CD14-positive monocyte (primary cell): Measurements from ENCODE around the gene MT1B. TPM values are rescaled to one million over a fixed set of nuclear protein-coding genes. Genes with fewer than 3 reads are reported as not detected.

ENCODE experiments used
- DNase-seq, 3 donors: peaks; one replicate each; pipeline ENCODE4 v3.0.0-alpha.2; 2011 to 2022
- H2AFZ ChIP-seq: 2 replicates; pipeline ENCODE4 v1.6.0; 2012; ENCODE audit warnings: mild to moderate bottlenecking, low read depth, low read length, inconsistent platforms; ENCODE audit not compliant: insufficient read depth, poor library complexity, severe bottlenecking
- H3K27ac ChIP-seq, 2 donors: 1 replicate in 1 of 2; 2 replicates in 1 of 2; pipeline ENCODE4 v1.5.1; 2012 to 2013; ENCODE audit warnings: low read length in 2 of 2, control low read depth in 1 of 2, inconsistent platforms in 1 of 2, low read depth in 1 of 2, mild to moderate bottlenecking in 1 of 2
- H3K27me3 ChIP-seq, 2 donors: one replicate each; pipeline versions ENCODE4 v1.6.0 to v1.6.1; 2011 to 2013; ENCODE audit warnings: low read length in 2 of 2; ENCODE audit not compliant: control insufficient read depth in 2 of 2, insufficient read depth in 2 of 2
- H3K36me3 ChIP-seq, 2 donors: replicated peaks in 1 of 2; 1 replicate in 1 of 2; 2 replicates in 1 of 2; pipeline versions ENCODE4 v1.5.1 to v1.6.1; 2012 to 2013; ENCODE audit warnings: low read length in 2 of 2, control low read depth in 1 of 2, inconsistent platforms in 1 of 2, mild to moderate bottlenecking in 1 of 2; ENCODE audit not compliant: insufficient read depth in 2 of 2, control insufficient read depth in 1 of 2
- H3K4me1 ChIP-seq, 2 donors: 1 replicate in 1 of 2; 2 replicates in 1 of 2; pipeline versions ENCODE4 v1.5.1 to v1.6.1; 2012 to 2013; ENCODE audit warnings: low read length in 2 of 2, control low read depth in 1 of 2, inconsistent platforms in 1 of 2, mild to moderate bottlenecking in 1 of 2, moderate library complexity in 1 of 2; ENCODE audit not compliant: insufficient read depth in 2 of 2, control insufficient read depth in 1 of 2
- H3K4me2 ChIP-seq: replicated peaks from 2 replicates; pipeline ENCODE3; 2012; ENCODE audit warnings: low read length, moderate library complexity, mild to moderate bottlenecking; ENCODE audit not compliant: poor library complexity, severe bottlenecking; ENCODE audit errors: extremely low read depth
- H3K4me3 ChIP-seq, 3 experiments: fragments of 200-600 bp in 1 of 3; sonication (generic) in 1 of 3; replicated peaks in 1 of 3; 1 replicate in 2 of 3; 2 replicates in 1 of 3; pipeline ENCODE4 v1.5.1; 2011 to 2013; ENCODE audit warnings: low read length in 3 of 3, mild to moderate bottlenecking in 3 of 3, control low read depth in 2 of 3, low read depth in 2 of 3, inconsistent platforms in 1 of 3, moderate library complexity in 1 of 3
- H3K79me2 ChIP-seq: 2 replicates; pipeline ENCODE4 v1.6.0; 2012; ENCODE audit warnings: mild to moderate bottlenecking, control low read depth, inconsistent platforms, low read length, moderate library complexity; ENCODE audit not compliant: insufficient read depth
- H3K9ac ChIP-seq: 2 replicates; pipeline ENCODE4 v1.6.0; 2017; ENCODE audit warnings: low read length, mild to moderate bottlenecking; ENCODE audit not compliant: insufficient read depth, poor library complexity, severe bottlenecking
- H3K9me3 ChIP-seq, 2 donors: replicated peaks in 1 of 2; 1 replicate in 1 of 2; 2 replicates in 1 of 2; pipeline versions ENCODE4 v1.5.1 to v1.6.1; 2012 to 2013; ENCODE audit warnings: low read length in 2 of 2, control low read depth in 1 of 2; ENCODE audit not compliant: control insufficient read depth in 1 of 2, insufficient read depth in 1 of 2
- H4K20me1 ChIP-seq: 2 replicates; pipeline ENCODE4 v1.6.0; 2012; ENCODE audit warnings: mild to moderate bottlenecking, low read length, control low read depth, moderate library complexity; ENCODE audit not compliant: insufficient read depth
- H3K27ac Mint-ChIP-seq, 7 donors: one replicate each; pipeline ENCODE4 v1.8.0; 2020; ENCODE audit warnings: mild to moderate bottlenecking in 7 of 7, mixed read lengths in 7 of 7, moderate library complexity in 6 of 7, inconsistent platforms in 2 of 7
- H3K27me3 Mint-ChIP-seq, 3 donors: one replicate each; pipeline ENCODE4 v1.8.0; 2021 to 2022; ENCODE audit warnings: low read depth in 3 of 3, mild to moderate bottlenecking in 3 of 3, mixed read lengths in 3 of 3, moderate library complexity in 3 of 3, inconsistent platforms in 1 of 3
- H3K36me3 Mint-ChIP-seq, 2 donors: one replicate each; pipeline ENCODE4 v1.8.0; 2020; ENCODE audit warnings: mixed read lengths in 2 of 2, inconsistent platforms in 1 of 2, mild to moderate bottlenecking in 1 of 2
- H3K4me1 Mint-ChIP-seq: one replicate; pipeline ENCODE4 v1.8.0; 2020; ENCODE audit warnings: mild to moderate bottlenecking, mixed read lengths
- H3K4me3 Mint-ChIP-seq, 2 donors: one replicate each; pipeline ENCODE4 v1.8.0; 2020; ENCODE audit warnings: mild to moderate bottlenecking in 2 of 2, mixed read lengths in 2 of 2, moderate library complexity in 1 of 2
- H3K9me3 Mint-ChIP-seq, 7 donors: one replicate each; pipeline ENCODE4 v1.8.0; 2020 to 2022; ENCODE audit warnings: mixed read lengths in 7 of 7, mild to moderate bottlenecking in 6 of 7, moderate library complexity in 6 of 7, inconsistent platforms in 2 of 7
- CTCF ChIP-seq: fragments of 200-600 bp; IDR thresholded peaks from one replicate; pipeline ENCODE4 v1.8.0; 2022; ENCODE audit warnings: antibody characterized with exemption, mild to moderate bottlenecking
- WGBS: methylation state at CpG from one replicate; pipeline ENCODE4 v1.1.5; 2013; ENCODE audit warnings: missing lambda C conversion rate; ENCODE audit not compliant: insufficient coverage; 5-methylcytosine and 5-hydroxymethylcytosine counted together
- intact Hi-C, 2 donors: fragments of 100-400 bp; cut with micrococcal nuclease; formaldehyde crosslinking; loops; one replicate each; pipeline versions ENCODE4 v1.15.0 to v1.15.1; 2023
- polyA plus RNA-seq, 3 donors: library from polyadenylated mRNA; depleted of rRNA in 1 of 3; unstranded in 2 of 3; stranded (reverse) in 1 of 3; fragments of 300-500 nt in 2 of 3; fragments of >200 nt in 1 of 3; fragmentation: Illumina TruSeq in 2 of 3; gene quantifications; 1 replicate in 2 of 3; 2 replicates in 1 of 3; pipeline ENCODE4 v1.2.3, GENCODE V29; 2012 to 2021

Gene MT1B
- polyA plus RNA-seq, 3 donors = not detected

DNA sequence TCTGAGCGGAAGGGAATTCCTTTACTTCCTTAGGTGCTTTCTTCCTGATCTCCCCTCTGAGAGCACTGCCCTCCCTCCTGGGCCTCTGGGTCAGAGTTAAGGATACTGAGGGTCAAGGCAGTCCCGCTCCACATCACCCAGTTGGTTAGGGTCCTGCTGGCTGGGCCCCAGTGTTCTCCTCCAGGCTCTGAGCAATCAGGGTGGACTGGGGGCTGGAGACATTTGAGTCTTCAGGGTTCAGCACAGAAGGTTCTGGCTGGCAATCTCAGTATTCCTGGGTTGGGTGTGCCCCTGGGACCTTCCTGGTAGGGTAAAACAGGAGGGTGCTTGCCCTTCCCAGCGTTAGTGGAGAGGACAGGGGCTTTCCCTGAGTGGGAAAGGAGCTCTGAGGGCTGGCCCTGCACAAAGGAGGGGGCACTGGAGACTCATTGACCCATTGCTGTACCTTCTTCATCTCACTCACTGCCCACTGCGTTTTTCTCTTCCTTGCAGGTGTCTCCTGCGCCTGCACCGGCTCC lies 18.8 kb upstream of the MT1B start:
- peaks cover 79 to 93% (median 90%) of the 10 kb centered on the region in 3 donors for H3K27me3 Mint-ChIP-seq
- H3K27ac Mint-ChIP-seq = peak overlapping the region in 1 of 7 donors; percentile 15
- DNase-seq = no peak
- Histone ChIP-seq H3K9me3 (peaks cover 0 to 49% of the 10 kb centered on the region in 2 donors), H3K27ac (no peak overlapping the region), H3K79me2 (no peaks in the 10 kb centered on the region), H3K9ac (no peak overlapping the region), H2AFZ (peak overlapping the region; percentile 68), H4K20me1 (no peaks in the 10 kb centered on the region), H3K4me2 (peak overlapping the region; percentile 61), H3K4me3 (peak overlapping the region in 1 of 3 experiments; percentile 69), H3K27me3 (peaks cover 72 to 89% of the 10 kb centered on the region in 2 donors), H3K36me3 (no peaks in the 10 kb centered on the region), H3K4me1 (peaks cover 8 to 13% of the 10 kb centered on the region in 2 donors)
- H3K4me1 Mint-ChIP-seq = peaks cover 29% of the 10 kb centered on the region
- WGBS = 10% methylated on average over 1 of the region's 6 CpGs
- H3K4me3 Mint-ChIP-seq = peak overlapping the region; percentile 68 to 94
- no peak for TF ChIP-seq CTCF
- peaks cover 0 to 9% of the 10 kb centered on the region in 2 donors for H3K36me3 Mint-ChIP-seq
- H3K9me3 Mint-ChIP-seq = peaks cover 0 to 22% (median 8%) of the 10 kb centered on the region in 7 donors
- intact Hi-C loops = no loop called here

GRCh38 chr16:56633535-56633934 lies 18.2 kb upstream of the MT1B start:
- peaks cover 78 to 93% of the 10 kb centered on the region in 2 donors for H3K27me3 ChIP-seq
- H3K4me3 ChIP-seq = no peak overlapping the region

More at GRCh38 chr16:56633535-56633934, 18.2 kb upstream of the MT1B start:
- no peak overlapping the region for H3K27ac ChIP-seq
- peak overlapping the region in 1 of 2 donors; percentile 94 for H3K4me3 Mint-ChIP-seq
- WGBS = 51% methylated on average over 5 of the region's 7 CpGs
- no peaks in the 10 kb centered on the region for H3K79me2 ChIP-seq
- intact Hi-C loops = no loop called here
- no peaks in the 10 kb centered on the region for H3K36me3 ChIP-seq
- peaks cover 0 to 55% of the 10 kb centered on the region in 2 donors for H3K9me3 ChIP-seq
- H3K4me1 ChIP-seq = peaks cover 13 to 19% of the 10 kb centered on the region in 2 donors
- no peak overlapping the region for H2AFZ ChIP-seq
- no peak for DNase-seq
- peaks cover 84 to 95% (median 90%) of the 10 kb centered on the region in 3 donors for H3K27me3 Mint-ChIP-seq
- H3K9me3 Mint-ChIP-seq = peaks cover 0 to 21% (median 8%) of the 10 kb centered on the region in 7 donors
- peaks cover 33% of the 10 kb centered on the region for H3K4me1 Mint-ChIP-seq
- peaks cover 0 to 9% of the 10 kb centered on the region in 2 donors for H3K36me3 Mint-ChIP-seq
- no peak overlapping the region for H3K27ac Mint-ChIP-seq
- H4K20me1 ChIP-seq = no peaks in the 10 kb centered on the region
- TF ChIP-seq CTCF = no peak
- no peak overlapping the region for H3K9ac ChIP-seq
- H3K4me2 ChIP-seq = no peak overlapping the region
